Psoas muscle (tissue), 8 donors: Measurements from ENCODE around the gene PPP6R3. TPM values are rescaled to one million over a fixed set of nuclear protein-coding genes. Genes with fewer than 3 reads are reported as not detected.

Experiments
- ATAC-seq, 4 donors: fragments of 200-7000 bp; cut with Tn5 transposase; one replicate each; pipeline ENCODE4 v1.9.1; 2020; ENCODE audit warnings: moderate library complexity in 3 of 4, mild to moderate bottlenecking in 2 of 4
- DNase-seq, 2 donors: peaks; one replicate each; pipeline ENCODE4 v3.0.0-alpha.2; 2020
- H3K27ac ChIP-seq: fragments of 200-600 bp; one replicate; pipeline ENCODE4 v1.8.0; 2022
- H3K27me3 ChIP-seq, 3 donors: fragments of 200-600 bp in 1 of 3; one replicate each; pipeline versions ENCODE4 v1.6.1 to v1.8.0; 2013 to 2022; ENCODE audit warnings: low read length in 2 of 3, mild to moderate bottlenecking in 2 of 3, moderate library complexity in 1 of 3; ENCODE audit not compliant: insufficient read depth in 3 of 3
- H3K36me3 ChIP-seq, 2 donors: fragments of 200-600 bp in 1 of 2; one replicate each; pipeline versions ENCODE4 v1.6.1 to v1.8.0; 2013 to 2022; ENCODE audit warnings: low read depth in 1 of 2, mild to moderate bottlenecking in 1 of 2, moderate library complexity in 1 of 2; ENCODE audit not compliant: insufficient read depth in 1 of 2
- H3K4me1 ChIP-seq: fragments of 200-600 bp; one replicate; pipeline ENCODE4 v1.8.0; 2022
- H3K4me3 ChIP-seq: fragments of 200-600 bp; one replicate; pipeline ENCODE4 v1.8.0; 2022; ENCODE audit warnings: mild to moderate bottlenecking
- H3K9me3 ChIP-seq: fragments of 200-600 bp; one replicate; pipeline ENCODE4 v1.8.0; 2022
- WGBS, 3 donors: extraction: QIAGEN DNeasy Blood & Tissue Kit; methylation state at CpG; one replicate each; pipeline versions ENCODE4 v1.1.6 to v1.1.7; 2013; 5-methylcytosine and 5-hydroxymethylcytosine counted together
- intact Hi-C, 2 donors: fragments of 100-400 bp; cut with DNase I; formaldehyde crosslinking; loops; one replicate each; pipeline versions ENCODE4 v1.11.0 to v1.14.2; 2022
- polyA plus RNA-seq, 3 donors: library from polyadenylated mRNA; stranded (reverse); fragments of 200-250 nt; gene quantifications; one replicate each; pipeline ENCODE4 v1.2.3, GENCODE V29; 2013
- total RNA-seq, 4 donors: library from RNA; stranded (reverse); fragmentation: NEBNext Ultra II Directional in 2 of 4; extraction: Animal tissue kit (Norgen Biotek cat#: 25700) in 2 of 4; gene quantifications; one replicate each; pipeline versions ENCODE4 v1.2.1 to v1.2.4, GENCODE V29; 2021 to 2023
- TF ChIP-seq, protein P1 (sequence below): fragments of 200-600 bp; IDR thresholded peaks from one replicate; pipeline ENCODE4 v1.8.0; 2022; ENCODE audit warnings: antibody characterized with exemption
- donor health status: healthy with polysubstance abuse.
- donor health status: DM: no; HTN: no; CAD: no; lungs with moderate emphysema.
- donor health status: Bipolar disorder and iron deficiency.
- donor health status: healthy.
- donor health status: DM: yes; HTN: yes; CAD: no.
- donor health status: DM: no; HTN: no; CAD: no.
- donor health status: DM: no; HTN: no; CAD: no.
- donor health status: DM: yes; HTN: yes; CAD: no.

The PPP6R3 gene
- total and polyA plus RNA-seq, 7 donors, result 19.7 to 102 (median 58.8) TPM

DNA sequence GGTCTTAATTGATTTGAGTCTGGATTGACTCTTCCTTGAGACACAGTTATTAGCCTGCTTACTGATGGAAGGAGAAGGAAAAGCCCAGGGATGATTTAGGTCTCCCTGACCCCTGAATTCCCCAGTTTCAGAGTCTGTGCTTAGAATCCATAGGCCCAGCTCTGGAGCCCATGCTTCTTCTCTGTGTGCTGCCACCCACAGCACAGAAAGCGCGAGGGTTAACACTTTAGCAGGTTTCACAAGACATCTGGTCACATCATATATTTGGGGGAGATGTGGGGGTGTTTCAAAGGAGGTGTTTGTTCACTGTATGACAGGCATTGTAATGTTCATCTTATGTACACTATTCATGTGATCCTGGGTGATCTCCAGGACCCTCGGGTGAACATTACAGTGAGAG lies 107.0 kb downstream of the PPP6R3 start:
- DNase-seq (no peak), ATAC-seq (no peak)
- Histone ChIP-seq H3K4me3 (no peak overlapping the region), H3K4me1 (peaks cover 42% of the 10 kb centered on the region), H3K27me3 (no peaks in the 10 kb centered on the region), H3K9me3 (no peaks in the 10 kb centered on the region), H3K36me3 (peaks cover 12 to 78% of the 10 kb centered on the region in 2 donors), H3K27ac (no peak overlapping the region)
- intact Hi-C loops, result loop anchor here in 1 of 2 donors (5.0 kb wide), 1 partner anchor 35 kb away; no protein-coding TSS in a partner anchor
- 70 to 87% (median 78%) methylated on average over 3 of the region's 3 CpGs for whole genome bisulfite sequencing, 3 donors
- TF ChIP-seq, protein P1, sequence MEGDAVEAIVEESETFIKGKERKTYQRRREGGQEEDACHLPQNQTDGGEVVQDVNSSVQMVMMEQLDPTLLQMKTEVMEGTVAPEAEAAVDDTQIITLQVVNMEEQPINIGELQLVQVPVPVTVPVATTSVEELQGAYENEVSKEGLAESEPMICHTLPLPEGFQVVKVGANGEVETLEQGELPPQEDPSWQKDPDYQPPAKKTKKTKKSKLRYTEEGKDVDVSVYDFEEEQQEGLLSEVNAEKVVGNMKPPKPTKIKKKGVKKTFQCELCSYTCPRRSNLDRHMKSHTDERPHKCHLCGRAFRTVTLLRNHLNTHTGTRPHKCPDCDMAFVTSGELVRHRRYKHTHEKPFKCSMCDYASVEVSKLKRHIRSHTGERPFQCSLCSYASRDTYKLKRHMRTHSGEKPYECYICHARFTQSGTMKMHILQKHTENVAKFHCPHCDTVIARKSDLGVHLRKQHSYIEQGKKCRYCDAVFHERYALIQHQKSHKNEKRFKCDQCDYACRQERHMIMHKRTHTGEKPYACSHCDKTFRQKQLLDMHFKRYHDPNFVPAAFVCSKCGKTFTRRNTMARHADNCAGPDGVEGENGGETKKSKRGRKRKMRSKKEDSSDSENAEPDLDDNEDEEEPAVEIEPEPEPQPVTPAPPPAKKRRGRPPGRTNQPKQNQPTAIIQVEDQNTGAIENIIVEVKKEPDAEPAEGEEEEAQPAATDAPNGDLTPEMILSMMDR, result no peak

DNA sequence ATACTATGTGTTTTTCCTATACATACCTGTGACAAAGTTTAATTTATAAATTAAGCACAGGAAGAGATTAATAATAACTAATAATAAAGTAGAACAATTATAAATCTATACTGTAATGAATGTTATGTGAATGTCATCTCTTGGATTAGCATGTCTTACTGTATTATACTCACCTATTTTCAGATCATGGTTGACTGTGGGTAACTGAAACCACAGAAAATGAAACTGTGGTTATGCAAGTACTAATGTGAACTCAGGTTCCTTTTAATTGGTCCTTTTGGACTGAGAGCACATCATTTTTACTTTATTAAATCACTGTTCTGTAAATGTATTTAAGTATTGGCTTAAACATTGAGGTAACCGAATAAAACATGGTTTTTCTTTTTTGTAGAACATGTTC lies 108.8 kb downstream of the PPP6R3 start:
- intact Hi-C loops, result loop anchor here in 1 of 2 donors (5.0 kb wide), 1 partner anchor 37 kb away; no protein-coding TSS in a partner anchor
- TF ChIP-seq, protein P1, result no peak
- no peak overlapping the region for H3K4me3 ChIP-seq
- no peaks in the 10 kb centered on the region for H3K27me3 ChIP-seq
- 74 to 93% (median 84%) methylated on average over 1 of the region's 1 CpG for WGBS, 3 donors
- DNase-seq (no peak), ATAC-seq (peak in 1 of 4 donors; percentile 46)
- H3K4me1 ChIP-seq, result peaks cover 49% of the 10 kb centered on the region
- no peaks in the 10 kb centered on the region for H3K9me3 ChIP-seq
- peak overlapping the region; percentile 23 for H3K27ac ChIP-seq
- peaks cover 12 to 84% of the 10 kb centered on the region in 2 donors for H3K36me3 ChIP-seq

DNA sequence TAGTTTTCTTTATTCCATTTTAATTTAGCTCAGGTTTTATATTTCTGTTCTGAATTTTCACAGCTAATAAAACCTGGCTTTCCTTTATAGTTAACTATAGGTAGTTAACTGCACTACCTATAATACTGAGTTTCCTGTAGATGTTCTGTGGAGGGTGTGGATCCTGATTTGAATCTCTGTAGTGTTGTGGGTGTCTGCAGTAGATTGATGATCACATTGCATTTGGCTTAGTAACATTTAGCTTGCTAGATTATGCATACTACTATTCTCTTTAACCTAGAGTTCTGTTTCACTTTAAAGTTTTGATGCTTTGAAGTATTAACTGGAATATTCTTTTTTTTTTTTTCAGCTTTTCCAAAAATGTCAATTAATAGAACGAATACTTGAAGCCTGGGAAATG lies 110.1 kb downstream of the PPP6R3 start:
- 91 to 100% (median 91%) methylated on average over 1 of the region's 1 CpG for WGBS, 3 donors

DNA sequence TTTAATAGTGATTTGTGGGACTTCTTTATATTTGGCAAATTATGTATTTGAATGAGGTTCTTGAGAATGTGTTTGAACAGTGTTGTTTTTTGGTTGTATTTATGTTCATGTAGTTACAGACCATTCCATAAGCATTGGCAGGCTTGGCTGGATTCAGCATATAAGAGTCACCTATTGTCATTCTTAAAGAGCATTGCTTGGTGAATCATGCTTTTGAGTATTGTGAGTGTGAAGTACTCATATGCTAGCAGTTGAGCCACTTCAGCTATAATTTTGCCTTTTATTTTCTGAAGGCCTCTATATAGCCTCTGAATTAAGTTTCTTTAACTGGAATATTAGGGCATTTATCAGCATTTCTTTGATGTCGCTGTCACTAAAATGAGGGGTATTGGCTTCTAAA lies 113.8 kb downstream of the PPP6R3 start:
- H3K4me3 ChIP-seq, result no peak overlapping the region
- H3K36me3 ChIP-seq, result peaks cover 17 to 98% of the 10 kb centered on the region in 2 donors
- peak in 1 of 4 donors; percentile 19 for ATAC-seq
- intact Hi-C loops, result loop anchor here in 1 of 2 donors (2.0 kb wide), 1 partner anchor 66 kb away; no protein-coding TSS in a partner anchor
- TF ChIP-seq, protein P1, result no peak
- H3K27me3 ChIP-seq, result no peaks in the 10 kb centered on the region
- peak overlapping the region; percentile 24 for H3K27ac ChIP-seq
- WGBS, 3 donors, result 95 to 97% (median 96%) methylated on average over 1 of the region's 1 CpG
- DNase-seq, result no peak
- peaks cover 70% of the 10 kb centered on the region for H3K4me1 ChIP-seq
- no peaks in the 10 kb centered on the region for H3K9me3 ChIP-seq

More for the DNA sequence above, 110.1 kb downstream of the PPP6R3 start:
- TF ChIP-seq, protein P1, result no peak
- ATAC-seq (no peak), DNase-seq (no peak)
- Histone ChIP-seq H3K27ac (no peak overlapping the region), H3K4me3 (no peak overlapping the region), H3K27me3 (no peaks in the 10 kb centered on the region), H3K4me1 (peaks cover 57% of the 10 kb centered on the region), H3K9me3 (no peaks in the 10 kb centered on the region), H3K36me3 (peaks cover 9 to 89% of the 10 kb centered on the region in 2 donors)
- intact Hi-C loops, result no loop called here
